GM19035 (cell line): Measurements from ENCODE around the gene MARK4.
"Not testable (repeated sequence)": the region's sequence is repeated elsewhere in the genome, so short reads cannot be mapped to it uniquely, and the experiment has no call there.

Experiments used
- ATAC-seq: cut with Tn5 transposase; IDR thresholded peaks from one replicate; pipeline ENCODE4 v1.9.1; 2021; ENCODE audit not compliant: unreplicated experiment

MARK4 gene

GRCh38 chr19:45304141-45304926 is 53.3 kb downstream of the MARK4 start:
- ATAC-seq: no peak

- no peak for ATAC-seq
These were observed 53.9 kb downstream of the MARK4 start for GRCh38 chr19:45305007-45305406.

- no peak for ATAC-seq
These were observed 54.4 kb downstream of the MARK4 start for GRCh38 chr19:45305421-45305820.

- ATAC-seq: no peak
These were observed 55.0 kb downstream of the MARK4 start for GRCh38 chr19:45306040-45306439.

- ATAC-seq: no peak
These were observed 55.5 kb downstream of the MARK4 start for GRCh38 chr19:45306518-45307027.

GRCh38 chr19:45307361-45307760 is 56.3 kb downstream of the MARK4 start:
- no peak for ATAC-seq

- not testable (repeated sequence) for ATAC-seq
These were observed 58.3 kb downstream of the MARK4 start for GRCh38 chr19:45309322-45309721.

- no peak for ATAC-seq
These were observed 60.5 kb downstream of the MARK4 start for GRCh38 chr19:45311621-45312020.

- ATAC-seq: not testable (repeated sequence)
These were observed 61.2 kb downstream of the MARK4 start for GRCh38 chr19:45312285-45312684.

- no peak for ATAC-seq
These were observed 63.7 kb downstream of the MARK4 start for GRCh38 chr19:45314708-45315245.

GRCh38 chr19:45315304-45315703 is 64.2 kb downstream of the MARK4 start:
- ATAC-seq: no peak

- no peak for ATAC-seq
These were observed 70.1 kb downstream of the MARK4 start for GRCh38 chr19:45320997-45321775.

GRCh38 chr19:45321848-45322247 is 70.8 kb downstream of the MARK4 start:
- no peak for ATAC-seq

GRCh38 chr19:45322311-45322710 is 71.2 kb downstream of the MARK4 start:
- ATAC-seq: no peak

- ATAC-seq: no peak
These were observed 71.7 kb downstream of the MARK4 start, which contains the start of gene CKM for GRCh38 chr19:45322744-45323281. Gene CKM, minus strand, starts transcription at chr19:45322875. Its CDS starts 3,162 bp downstream, at chr19:45319713.

- ATAC-seq: no peak
These were observed 72.6 kb downstream of the MARK4 start for GRCh38 chr19:45323671-45324081.

- ATAC-seq: no peak
These were observed 73.4 kb downstream of the MARK4 start for GRCh38 chr19:45324349-45324907.

- ATAC-seq: no peak
These were observed 76.5 kb downstream of the MARK4 start for GRCh38 chr19:45327404-45328143.

- no peak for ATAC-seq
These were observed 80.3 kb downstream of the MARK4 start for GRCh38 chr19:45331411-45331810.

GRCh38 chr19:45333609-45334303 is 82.7 kb downstream of the MARK4 start:
- no peak for ATAC-seq
